Endothelial cell of umbilical vein (primary cell): ENCODE measurements around the gene MAPKAP1.

ENCODE experiments used
- EZH2 ChIP-seq: IDR thresholded peaks from 2 replicates; pipeline ENCODE4 v1.6.1; 2012; ENCODE audit warnings: borderline replicate concordance, low read depth, mild to moderate bottlenecking, moderate library complexity, low read length, inconsistent platforms; ENCODE audit not compliant: severe bottlenecking
- FOS ChIP-seq: IDR thresholded peaks from 2 replicates; pipeline ENCODE4 v1.6.1; 2011; ENCODE audit warnings: mild to moderate bottlenecking, low read length, moderate library complexity, borderline replicate concordance; ENCODE audit not compliant: insufficient read depth
- GATA2 ChIP-seq: IDR thresholded peaks from 2 replicates; pipeline ENCODE4 v1.7.0; 2011; ENCODE audit warnings: low read depth, mild to moderate bottlenecking, moderate library complexity, mixed read lengths, low read length; ENCODE audit not compliant: insufficient read length, insufficient read depth
- JUN ChIP-seq: IDR thresholded peaks from 2 replicates; pipeline ENCODE4 v1.6.1; 2011; ENCODE audit warnings: borderline replicate concordance, low read depth; ENCODE audit not compliant: insufficient read length, insufficient read depth
- MYC ChIP-seq: IDR thresholded peaks from one replicate; pipeline ENCODE4 v1.6.1; 2011; ENCODE audit warnings: mild to moderate bottlenecking, low read depth, low read length
- POLR2A ChIP-seq: IDR thresholded peaks from 2 replicates; pipeline ENCODE4 v1.6.1; 2012; ENCODE audit warnings: low read depth, mild to moderate bottlenecking, control low read depth, low read length
- POLR2AphosphoS5 ChIP-seq: IDR thresholded peaks from 2 replicates; pipeline ENCODE4 v1.6.1; 2012; ENCODE audit warnings: low read depth, mild to moderate bottlenecking, control low read depth, low read length, moderate library complexity; ENCODE audit not compliant: insufficient read depth
- TF ChIP-seq, protein P1 (sequence below), 2 donors: IDR thresholded peaks; 1 replicate in 1 of 2; 2 replicates in 1 of 2; pipeline ENCODE4 v1.5.1; 2011; ENCODE audit warnings: low read length in 2 of 2, mild to moderate bottlenecking in 2 of 2, moderate library complexity in 2 of 2, control low read depth in 1 of 2, inconsistent platforms in 1 of 2, low read depth in 1 of 2; ENCODE audit not compliant: insufficient read depth in 1 of 2; ENCODE audit errors: extremely low read depth in 1 of 2
- TF ChIP-seq, protein P2 (sequence below): IDR thresholded peaks from 2 replicates; pipeline ENCODE4 v1.6.1; 2011; ENCODE audit not compliant: insufficient read depth, insufficient read length

DNA sequence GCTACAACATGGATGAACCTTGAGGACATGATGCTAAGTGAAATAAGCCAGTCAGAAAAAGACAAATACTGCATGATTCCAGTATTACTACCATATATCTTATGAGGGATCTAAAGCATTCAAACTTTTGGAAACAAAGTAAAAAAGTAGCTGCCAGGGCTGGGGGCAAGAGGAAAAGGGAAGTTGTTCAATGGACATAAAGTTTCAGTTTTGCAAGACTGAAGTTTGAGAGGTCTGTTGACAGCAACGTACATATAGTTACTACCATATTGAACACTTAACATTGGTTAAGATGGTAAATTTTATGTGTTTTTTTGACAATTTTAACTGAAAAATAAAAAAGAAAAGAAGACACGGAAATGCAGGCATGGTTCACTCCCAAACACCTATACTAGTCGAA, 77.6 kb downstream of the MAPKAP1 start:
- TF ChIP-seq, protein P1, sequence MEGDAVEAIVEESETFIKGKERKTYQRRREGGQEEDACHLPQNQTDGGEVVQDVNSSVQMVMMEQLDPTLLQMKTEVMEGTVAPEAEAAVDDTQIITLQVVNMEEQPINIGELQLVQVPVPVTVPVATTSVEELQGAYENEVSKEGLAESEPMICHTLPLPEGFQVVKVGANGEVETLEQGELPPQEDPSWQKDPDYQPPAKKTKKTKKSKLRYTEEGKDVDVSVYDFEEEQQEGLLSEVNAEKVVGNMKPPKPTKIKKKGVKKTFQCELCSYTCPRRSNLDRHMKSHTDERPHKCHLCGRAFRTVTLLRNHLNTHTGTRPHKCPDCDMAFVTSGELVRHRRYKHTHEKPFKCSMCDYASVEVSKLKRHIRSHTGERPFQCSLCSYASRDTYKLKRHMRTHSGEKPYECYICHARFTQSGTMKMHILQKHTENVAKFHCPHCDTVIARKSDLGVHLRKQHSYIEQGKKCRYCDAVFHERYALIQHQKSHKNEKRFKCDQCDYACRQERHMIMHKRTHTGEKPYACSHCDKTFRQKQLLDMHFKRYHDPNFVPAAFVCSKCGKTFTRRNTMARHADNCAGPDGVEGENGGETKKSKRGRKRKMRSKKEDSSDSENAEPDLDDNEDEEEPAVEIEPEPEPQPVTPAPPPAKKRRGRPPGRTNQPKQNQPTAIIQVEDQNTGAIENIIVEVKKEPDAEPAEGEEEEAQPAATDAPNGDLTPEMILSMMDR (IDR thresholded peaks at IDR 0.05; ENCODE audit: extremely low read depth in 1 of 2, insufficient read depth in 1 of 2, low read depth in 1 of 2, low read length in 2 of 2) = no peak
- TF ChIP-seq EZH2 (no peak), POLR2AphosphoS5 (no peak), POLR2A (no peak), MYC (no peak), JUN (no peak), FOS (no peak), GATA2 (no peak)
- TF ChIP-seq, protein P2, sequence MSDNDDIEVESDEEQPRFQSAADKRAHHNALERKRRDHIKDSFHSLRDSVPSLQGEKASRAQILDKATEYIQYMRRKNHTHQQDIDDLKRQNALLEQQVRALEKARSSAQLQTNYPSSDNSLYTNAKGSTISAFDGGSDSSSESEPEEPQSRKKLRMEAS = no peak
